Measurements from ENCODE around the gene SYVN1. TPM values are rescaled to one million over a fixed set of nuclear protein-coding genes. Genes with fewer than 3 reads are reported as not detected.
A peak's percentile ranks its signal among the peaks of the same experiment; 100 is the strongest.

Gene SYVN1
- total RNA-seq, 4 donors from 2014 or later = 20.5 to 72.6 (median 51.9) TPM

GRCh38 chr11:65085446-65085845, 48.9 kb downstream of the SYVN1 start:
- Histone ChIP-seq H3K27me3 (no peaks in the 10 kb centered on the region), H3K4me3 (no peak overlapping the region), H3K4me1 (peaks cover 11 to 21% (median 15%) of the 10 kb centered on the region in 4 donors), H3K27ac (no peak overlapping the region), H3K9me3 (no peaks in the 10 kb centered on the region), H3K36me3 (peaks cover 0 to 12% (median 0%) of the 10 kb centered on the region in 4 donors)
- DNase-seq = no peak
- TF ChIP-seq EP300 (IDR thresholded peaks at IDR 0.05; ENCODE audit: low read depth) (no peak), POLR2AphosphoS5 (IDR thresholded peaks at IDR 0.05) (no peak), POLR2A (IDR thresholded peaks at IDR 0.05) (no peak), CTCF (IDR thresholded peaks at IDR 0.05) (no peak)
- in situ Hi-C loops (cut with MboI; ENCODE audit: low pct_ligation_motif_present in 1 of 4, low pct_unique_long_range_greater_than_20kb in 1 of 4, low sequenced_read_pairs in 3 of 4) (no loop called here), intact Hi-C loops (cut with DNase I; ENCODE audit: low total_unique reads) (no loop called here)
- WGBS, 2 donors (ENCODE audit: low coverage in 1 of 2) = 91% methylated on average over 4 of the region's 4 CpGs; no CpG with 5 or more reads in 1 of the 2 donors

- no peak for DNase-seq
- TF ChIP-seq CTCF (IDR thresholded peaks at IDR 0.05) (no peak), POLR2AphosphoS5 (IDR thresholded peaks at IDR 0.05) (no peak), POLR2A (IDR thresholded peaks at IDR 0.05) (no peak), EP300 (IDR thresholded peaks at IDR 0.05; ENCODE audit: low read depth) (no peak)
- intact Hi-C loops (cut with DNase I; ENCODE audit: low total_unique reads) = no loop called here
- Histone ChIP-seq H3K27ac (peak overlapping the region; percentile 90 to 96 (median 94)), H3K4me1 (peaks cover 11 to 21% (median 15%) of the 10 kb centered on the region in 4 donors), H3K27me3 (no peaks in the 10 kb centered on the region), H3K36me3 (peaks cover 0 to 12% (median 0%) of the 10 kb centered on the region in 4 donors), H3K9me3 (no peaks in the 10 kb centered on the region), H3K4me3 (peak overlapping the region; percentile 61 to 91 (median 66))
- in situ Hi-C loops (cut with MboI; ENCODE audit: low pct_ligation_motif_present in 1 of 4, low pct_unique_long_range_greater_than_20kb in 1 of 4, low sequenced_read_pairs in 3 of 4) = no loop called here
- 44 to 72% methylated on average over 3 to 22 of the region's 23 CpGs for WGBS, 2 donors (ENCODE audit: low coverage in 1 of 2)
Measured at GRCh38 chr11:65084598-65085375, 49.5 kb downstream of the SYVN1 start.

GRCh38 chr11:65083834-65084597, 50.3 kb downstream of the SYVN1 start, which contains the start of the genes CDCA5 and ZFPL1:
TSS of gene CDCA5 (minus strand) at chr11:65084040. CDS start at chr11:65083978, 62 bp downstream.
TSS of gene ZFPL1 (plus strand) at chr11:65084222. CDS start at chr11:65084699, 477 bp downstream.
- Histone ChIP-seq H3K4me1 (peaks cover 11 to 21% (median 15%) of the 10 kb centered on the region in 4 donors), H3K4me3 (peak within 1 kb of the TSS; percentile 61 to 91 (median 66)), H3K27ac (peak within 1 kb of the TSS; percentile 90 to 96 (median 94)), H3K36me3 (peaks cover 0 to 12% (median 0%) of the 10 kb centered on the region in 4 donors), H3K27me3 (no peaks in the 10 kb centered on the region), H3K9me3 (no peaks in the 10 kb centered on the region)
- TF ChIP-seq POLR2A (IDR thresholded peaks at IDR 0.05) (peak; percentile 83), EP300 (IDR thresholded peaks at IDR 0.05; ENCODE audit: low read depth) (no peak), CTCF (IDR thresholded peaks at IDR 0.05) (no peak), POLR2AphosphoS5 (IDR thresholded peaks at IDR 0.05) (peak; percentile 90 to 95 (median 93))
- intact Hi-C loops (cut with DNase I; ENCODE audit: low total_unique reads) (no loop called here), in situ Hi-C loops (cut with MboI; ENCODE audit: low pct_ligation_motif_present in 1 of 4, low pct_unique_long_range_greater_than_20kb in 1 of 4, low sequenced_read_pairs in 3 of 4) (no loop called here)
- peak; percentile 96 for DNase-seq
- 0 to 1% methylated on average over 4 to 62 of the region's 79 CpGs for WGBS, 2 donors (ENCODE audit: low coverage in 1 of 2)
